ENCODE measurements around the gene ESD.

- TF ChIP-seq FOXP2 (optimal IDR thresholded peaks at IDR 0.05; ENCODE audit: borderline replicate concordance, extremely low read depth, extremely low read length, insufficient read depth) (no peak), POLR2AphosphoS5 (IDR thresholded peaks at IDR 0.05; ENCODE audit: low read depth, low read length) (no peak), REST (IDR thresholded peaks at IDR 0.05; ENCODE audit: insufficient read depth in 1 of 2, low read depth in 2 of 2, low read length in 2 of 2) (no peak), TAF1 (IDR thresholded peaks at IDR 0.05; ENCODE audit: borderline replicate concordance, insufficient read depth, low read length) (no peak)
Observed at GRCh38 chr13:46775385-46776107, 21.4 kb downstream of the ESD start.

All from PFSK-1 (cell line).